Activated CD4-positive, alpha-beta T cell treated with anti-CD3 and anti-CD28 coated beads, Interleukin-2, Interleukin-6, amounts not matched to agents 100 ng/mL and 50 ng/mL, durations not matched to agents 16 hours and 8 hours (primary cell): ENCODE measurements around the gene PYM1.

Experiments
- DNase-seq: peaks from one replicate; pipeline ENCODE4 v3.0.0-alpha.2; 2020

PYM1 gene

DNA sequence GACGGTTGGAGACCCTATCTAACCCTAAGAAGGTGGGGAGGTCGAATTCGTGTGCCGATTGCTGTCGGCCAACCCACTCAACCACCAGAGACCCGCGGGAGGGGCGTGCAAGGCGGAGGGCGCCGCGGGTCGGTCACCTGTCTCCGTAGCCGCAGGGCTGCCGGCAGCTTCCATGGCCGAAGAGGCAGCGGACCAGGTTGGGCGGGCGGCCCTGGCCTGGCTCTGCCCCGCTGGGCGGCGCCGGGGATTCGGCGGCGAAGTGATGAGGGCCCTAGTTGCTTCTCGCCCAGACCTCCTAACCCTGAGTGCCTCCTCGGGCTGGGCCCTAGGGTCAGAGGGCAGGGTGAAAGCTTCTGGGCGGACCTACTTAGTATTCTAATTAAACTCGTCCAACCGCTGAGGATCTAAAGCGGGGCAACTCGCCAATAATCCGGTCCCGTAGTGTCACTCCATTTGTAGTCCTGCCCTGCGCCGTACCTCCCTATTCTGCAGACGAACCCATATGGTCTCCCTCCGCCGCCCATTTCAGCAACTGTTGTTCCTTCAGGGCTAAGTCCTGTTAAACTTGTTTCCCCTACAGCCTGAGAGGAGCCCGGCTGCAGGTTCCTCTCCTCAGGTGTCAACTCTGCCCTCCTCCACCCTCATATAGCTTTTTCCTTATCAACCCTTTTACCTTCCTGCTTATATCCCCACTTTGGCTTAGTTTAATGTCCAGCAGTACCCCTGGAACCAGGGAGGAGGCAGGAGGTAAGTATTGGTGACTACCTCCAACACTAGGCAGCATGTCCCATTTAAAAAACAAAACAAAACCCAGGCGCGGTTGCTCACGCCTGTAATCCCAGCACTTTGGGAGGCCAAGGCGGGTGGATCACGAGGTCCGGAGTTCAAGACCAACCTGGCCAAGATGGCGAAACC is at the start of gene PYM1:
Gene PYM1 (minus strand): TSS at position 307 of the 915 bp plus-strand sequence. CDS start 133 bp downstream, at position 174.
- DNase-seq, result peak; percentile 91

DNA sequence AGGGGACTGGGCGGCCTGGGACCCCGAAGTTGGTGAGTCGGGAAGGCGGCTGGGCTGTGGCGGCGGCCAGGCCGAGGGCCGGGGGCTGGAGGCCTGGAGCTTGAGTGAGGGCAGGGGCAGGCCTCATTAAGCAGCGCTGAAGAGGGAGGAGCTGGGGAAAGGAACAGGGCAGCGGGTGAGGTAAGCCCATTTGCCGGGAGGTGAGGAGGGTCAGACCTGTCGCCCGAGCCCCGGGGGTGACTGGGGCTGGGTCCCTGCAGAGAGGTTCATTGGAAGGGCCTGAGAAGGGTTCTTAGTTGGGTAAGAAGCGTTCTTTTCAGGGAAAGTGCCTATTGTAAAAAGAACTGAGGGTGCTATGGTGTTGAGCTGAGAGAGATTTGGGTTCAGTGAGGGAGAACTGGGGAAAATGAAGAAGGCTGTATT is 46.6 kb upstream of the PYM1 start:
- DNase-seq, result peak; percentile 53

DNA sequence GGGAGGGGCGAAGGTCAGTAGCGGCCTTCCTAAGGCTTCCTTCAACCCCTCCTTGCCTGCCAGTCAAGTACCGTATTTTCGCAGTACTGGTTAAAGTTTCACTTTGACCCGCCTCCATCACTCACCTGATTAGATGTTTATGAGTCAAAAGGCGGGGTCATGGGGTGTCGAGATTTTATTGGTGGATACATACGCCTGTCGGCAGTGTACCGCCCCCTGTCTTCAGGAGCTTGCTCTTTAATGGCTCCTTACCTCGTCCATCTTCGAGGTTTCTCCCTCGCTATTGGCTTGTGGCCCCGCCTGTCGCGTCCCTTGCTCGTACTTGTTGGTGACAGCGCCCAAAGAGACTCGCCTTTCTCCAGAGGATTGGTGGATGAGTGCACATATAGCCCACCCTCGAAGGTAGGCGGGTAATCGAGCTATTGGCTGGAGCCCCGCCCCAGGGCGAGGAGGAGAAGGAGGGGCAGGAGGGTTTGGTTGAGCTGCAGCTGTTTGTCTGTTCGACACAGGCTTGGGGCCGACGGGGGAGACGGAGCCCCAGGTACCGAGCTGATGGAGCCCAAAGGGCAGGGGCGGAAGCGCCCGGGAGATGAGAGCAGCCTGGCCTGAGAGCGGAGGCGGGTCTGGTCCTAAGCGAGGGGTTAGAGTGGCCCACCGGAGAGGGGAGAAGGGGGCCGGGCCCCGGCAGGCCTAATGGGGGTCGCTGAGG is 46.1 kb upstream of the PYM1 start, which contains the start of gene RAB5B:
Gene RAB5B (plus strand): TSS at position 480 of the 709 bp plus-strand sequence. CDS start 12,883 bp downstream, outside the sequence.
- peak; percentile 99 for DNase-seq

DNA sequence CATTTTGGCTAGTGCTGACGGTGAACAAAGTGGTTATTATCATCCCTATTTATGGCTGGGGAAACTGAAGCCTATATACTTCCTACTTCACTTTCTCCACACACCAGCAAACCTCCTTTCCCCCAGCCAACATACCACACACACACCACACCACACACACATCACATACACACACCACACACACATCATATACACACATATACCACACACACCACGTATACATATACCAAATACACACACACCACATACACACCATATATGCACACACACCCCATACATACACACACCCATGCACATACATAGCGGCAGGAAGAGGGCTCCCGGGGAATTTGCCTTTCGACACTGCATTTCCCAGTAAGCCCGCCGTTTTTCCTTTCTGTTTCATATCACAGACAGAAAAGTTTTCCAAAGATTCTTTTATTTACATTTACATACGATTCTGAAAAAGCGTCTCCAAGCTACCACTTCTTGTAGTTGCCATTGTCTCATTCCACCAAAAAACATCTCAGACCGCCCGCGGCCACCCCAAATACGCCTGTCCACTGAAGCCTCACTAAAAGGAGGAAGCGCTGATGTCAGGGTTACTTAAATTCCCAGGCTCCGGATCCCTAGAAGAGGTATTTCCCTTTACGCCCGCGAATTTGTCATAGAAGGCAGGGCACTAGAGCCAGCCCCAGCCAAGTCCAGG is 45.4 kb upstream of the PYM1 start:
- DNase-seq, result peak; percentile 19

DNA sequence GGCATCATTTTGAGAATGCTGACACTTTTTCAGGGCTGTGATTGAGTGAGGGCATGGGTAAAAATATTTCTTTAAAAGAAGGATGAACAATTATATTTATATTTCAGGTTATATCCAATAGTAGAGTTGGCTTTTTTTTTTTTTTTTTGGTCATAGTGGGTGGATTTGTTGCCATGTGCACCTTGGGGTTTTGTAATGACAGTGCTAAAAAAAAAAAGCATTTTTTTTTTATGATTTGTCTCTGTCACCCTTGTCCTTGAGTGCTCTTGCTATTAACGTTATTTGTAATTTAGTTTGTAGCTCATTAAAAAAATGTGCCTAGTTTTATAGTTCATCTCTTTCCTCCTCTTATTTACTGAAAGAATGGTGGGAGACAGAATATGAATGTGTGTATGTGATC is 44.8 kb upstream of the PYM1 start:
- DNase-seq, result no peak

DNA sequence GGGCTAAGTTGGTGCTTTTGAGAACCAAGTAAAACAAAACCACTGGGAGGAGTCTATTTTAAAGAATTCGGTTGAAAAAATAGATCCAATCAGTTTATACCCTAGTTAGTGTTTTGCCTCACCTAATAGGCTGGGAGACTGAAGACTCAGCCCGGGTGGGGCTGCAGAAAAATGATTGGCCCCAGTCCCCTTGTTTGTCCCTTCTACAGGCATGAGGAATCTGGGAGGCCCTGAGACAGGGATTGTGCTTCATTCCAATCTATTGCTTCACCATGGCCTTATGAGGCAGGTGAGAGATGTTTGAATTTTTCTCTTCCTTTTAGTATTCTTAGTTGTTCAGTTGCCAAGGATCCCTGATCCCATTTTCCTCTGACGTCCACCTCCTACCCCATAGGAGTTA is 44.3 kb upstream of the PYM1 start:
- DNase-seq, result no peak

DNA sequence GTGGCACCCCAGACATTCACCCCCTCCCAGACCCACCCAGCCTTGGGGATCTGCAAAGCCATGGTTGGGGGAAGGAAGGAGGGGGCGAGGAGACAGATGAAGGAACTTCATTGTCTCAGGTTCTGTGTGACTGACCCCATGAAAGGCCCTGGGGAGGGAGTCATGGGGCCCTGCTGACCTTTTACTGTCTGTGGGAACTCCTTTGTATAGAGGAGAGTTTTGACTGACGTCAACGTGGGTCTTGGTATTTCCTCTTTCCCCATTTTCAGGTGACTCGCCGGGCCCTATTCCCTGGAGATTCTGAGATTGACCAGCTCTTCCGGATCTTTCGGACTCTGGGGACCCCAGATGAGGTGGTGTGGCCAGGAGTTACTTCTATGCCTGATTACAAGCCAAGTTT is 43.1 kb upstream of the PYM1 start:
- no peak for DNase-seq

DNA sequence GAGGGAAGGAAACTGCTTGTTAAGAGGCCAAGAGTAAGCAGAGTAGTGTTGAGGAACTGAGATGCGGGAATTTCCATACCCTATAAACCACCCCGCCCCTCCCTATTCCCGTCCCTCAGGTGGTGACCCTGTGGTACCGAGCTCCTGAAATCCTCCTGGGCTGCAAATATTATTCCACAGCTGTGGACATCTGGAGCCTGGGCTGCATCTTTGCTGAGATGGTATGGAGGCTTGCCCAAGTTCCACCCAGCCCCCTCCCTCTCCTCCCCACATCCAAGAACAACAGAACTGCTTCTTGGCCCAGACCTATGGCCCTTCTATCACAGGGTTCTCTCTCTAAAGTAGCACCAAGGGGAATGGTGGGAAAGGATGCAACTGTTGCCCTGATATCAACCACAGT is 41.7 kb upstream of the PYM1 start:
- no peak for DNase-seq

DNA sequence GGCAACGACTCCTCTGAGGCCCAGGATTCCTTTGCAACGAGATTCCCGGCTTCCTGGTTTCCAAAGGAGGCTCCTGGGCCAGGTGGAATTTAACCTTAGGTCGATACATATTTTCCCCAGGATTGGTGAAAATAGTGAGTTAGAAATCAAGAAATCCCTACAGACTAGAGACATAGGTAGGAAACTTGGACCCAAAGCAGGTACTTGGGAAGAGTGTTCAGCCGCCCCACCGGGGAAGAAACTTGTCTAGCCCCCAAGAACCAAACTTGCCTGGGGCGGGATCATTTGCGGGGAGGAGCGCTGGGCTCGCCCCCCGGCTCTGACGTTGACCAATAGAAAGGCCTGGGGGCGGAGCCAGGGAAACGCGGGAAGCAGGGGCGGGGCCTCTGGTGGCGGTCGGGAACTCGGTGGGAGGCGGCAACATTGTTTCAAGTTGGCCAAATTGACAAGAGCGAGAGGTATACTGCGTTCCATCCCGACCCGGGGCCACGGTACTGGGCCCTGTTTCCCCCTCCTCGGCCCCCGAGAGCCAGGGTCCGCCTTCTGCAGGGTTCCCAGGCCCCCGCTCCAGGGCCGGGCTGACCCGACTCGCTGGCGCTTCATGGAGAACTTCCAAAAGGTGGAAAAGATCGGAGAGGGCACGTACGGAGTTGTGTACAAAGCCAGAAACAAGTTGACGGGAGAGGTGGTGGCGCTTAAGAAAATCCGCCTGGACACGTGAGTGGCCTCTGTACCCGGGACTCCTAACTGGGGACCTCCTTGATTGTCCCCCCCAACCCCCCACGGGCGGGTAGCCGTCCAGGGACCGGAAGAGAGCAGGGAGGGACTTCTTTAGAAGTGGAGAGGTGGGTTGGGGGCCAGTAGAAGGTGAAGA is 39.0 kb upstream of the PYM1 start, which contains the start of gene CDK2:
Gene CDK2 (plus strand): TSS at position 423 of the 874 bp plus-strand sequence. CDS start 179 bp downstream, at position 602.
- peak; percentile 94 for DNase-seq

DNA sequence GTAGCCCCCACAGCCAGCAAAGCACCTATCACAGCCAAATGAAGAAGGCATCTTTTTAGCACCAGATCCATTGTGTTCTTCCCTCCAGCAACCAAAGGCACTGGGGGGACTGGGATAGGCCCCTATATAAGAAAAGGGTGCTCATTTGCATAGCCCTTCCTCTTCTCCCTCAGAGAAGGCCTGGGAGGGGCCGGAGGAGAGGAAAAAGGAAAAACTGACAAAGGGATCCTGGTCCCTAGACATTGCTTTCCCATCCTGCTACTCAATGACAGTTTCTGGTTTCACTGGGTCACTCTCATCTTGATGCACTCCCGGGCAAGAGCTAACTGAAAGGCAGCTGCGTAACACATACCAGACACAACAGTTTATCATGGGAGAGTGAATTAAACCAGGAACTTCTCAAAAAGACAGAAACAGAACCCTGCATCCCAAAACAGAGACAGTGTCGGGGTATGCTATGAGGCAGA is 38.3 kb upstream of the PYM1 start, which contains the start of gene PMEL:
Gene PMEL (minus strand): TSS at position 102 of the 467 bp plus-strand sequence. CDS start 31 bp downstream, at position 71.
- DNase-seq, result no peak

DNA sequence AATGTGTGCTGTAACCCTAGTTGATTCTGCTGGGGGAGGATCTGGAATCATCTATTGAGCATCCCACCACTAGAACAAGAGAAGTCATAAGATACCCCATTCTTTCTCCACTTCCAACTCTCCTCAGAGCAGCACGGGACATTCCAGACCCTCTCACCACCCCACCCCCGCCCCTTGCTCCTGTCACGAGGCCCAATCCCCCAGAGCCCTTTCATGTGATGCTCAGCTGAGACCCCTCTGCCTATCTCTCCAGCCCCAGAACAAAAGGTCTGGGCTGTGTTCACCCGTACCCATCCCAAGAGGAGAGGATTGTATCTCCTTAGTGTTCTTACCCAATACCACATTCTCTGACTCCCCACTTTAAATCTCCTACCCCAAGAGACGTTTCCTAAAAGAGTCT is 37.5 kb upstream of the PYM1 start:
- no peak for DNase-seq

DNA sequence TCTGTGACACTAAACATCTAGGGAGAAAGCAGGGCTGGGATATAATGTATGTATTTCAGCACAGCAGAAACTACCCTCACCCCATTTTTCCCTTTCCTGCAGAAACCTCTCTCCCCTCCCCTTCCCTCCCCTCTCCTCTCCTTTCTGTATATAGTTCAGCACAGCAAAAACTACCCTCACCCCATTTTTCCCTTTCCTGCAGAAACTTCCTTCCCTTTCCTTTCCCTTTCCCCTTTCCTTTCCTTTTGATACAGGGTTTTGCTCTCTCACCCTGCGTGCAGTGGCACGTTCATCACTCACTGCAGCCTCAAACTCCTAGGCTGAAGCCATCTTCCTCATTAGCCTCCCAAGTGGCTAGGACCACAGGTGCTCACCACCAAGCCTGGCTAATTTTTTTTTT is 36.1 kb upstream of the PYM1 start:
- DNase-seq, result no peak

DNA sequence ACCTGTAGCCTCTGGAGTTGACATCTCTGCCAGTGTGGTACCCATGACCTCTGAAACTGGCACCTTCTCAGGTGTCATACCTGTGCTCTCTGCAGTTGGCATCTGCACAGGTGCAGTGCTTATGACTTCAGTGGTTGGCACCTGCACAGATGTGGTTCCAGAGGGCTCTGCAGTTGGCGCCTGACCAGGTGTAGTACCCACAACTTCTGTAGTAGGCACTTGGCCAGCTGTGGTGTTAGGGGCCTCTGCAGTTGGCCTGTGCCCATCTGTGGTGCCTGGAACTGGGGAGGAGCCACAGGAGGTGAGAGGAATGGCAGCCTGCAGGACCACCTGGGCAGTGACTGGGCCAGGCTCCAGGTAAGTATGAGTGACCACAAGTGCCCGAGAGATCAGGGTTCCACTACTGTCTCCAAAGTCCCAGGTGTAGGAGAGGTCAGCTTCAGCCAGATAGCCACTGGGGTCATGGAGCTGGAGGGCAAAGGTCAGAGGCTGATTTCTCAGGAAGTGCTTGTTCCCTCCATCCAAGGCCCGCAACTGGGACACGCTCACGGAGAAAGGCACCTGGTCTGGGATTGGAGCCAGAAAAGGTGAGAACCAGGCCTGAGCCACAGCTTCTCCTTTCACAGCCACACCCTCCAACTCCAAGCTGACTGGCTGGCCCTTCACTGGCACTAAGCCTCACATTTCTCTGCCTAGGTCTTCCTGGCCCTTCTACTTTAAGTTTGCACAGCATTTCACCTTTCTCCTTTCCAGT is 29.6 kb upstream of the PYM1 start:
- no peak for DNase-seq

DNA sequence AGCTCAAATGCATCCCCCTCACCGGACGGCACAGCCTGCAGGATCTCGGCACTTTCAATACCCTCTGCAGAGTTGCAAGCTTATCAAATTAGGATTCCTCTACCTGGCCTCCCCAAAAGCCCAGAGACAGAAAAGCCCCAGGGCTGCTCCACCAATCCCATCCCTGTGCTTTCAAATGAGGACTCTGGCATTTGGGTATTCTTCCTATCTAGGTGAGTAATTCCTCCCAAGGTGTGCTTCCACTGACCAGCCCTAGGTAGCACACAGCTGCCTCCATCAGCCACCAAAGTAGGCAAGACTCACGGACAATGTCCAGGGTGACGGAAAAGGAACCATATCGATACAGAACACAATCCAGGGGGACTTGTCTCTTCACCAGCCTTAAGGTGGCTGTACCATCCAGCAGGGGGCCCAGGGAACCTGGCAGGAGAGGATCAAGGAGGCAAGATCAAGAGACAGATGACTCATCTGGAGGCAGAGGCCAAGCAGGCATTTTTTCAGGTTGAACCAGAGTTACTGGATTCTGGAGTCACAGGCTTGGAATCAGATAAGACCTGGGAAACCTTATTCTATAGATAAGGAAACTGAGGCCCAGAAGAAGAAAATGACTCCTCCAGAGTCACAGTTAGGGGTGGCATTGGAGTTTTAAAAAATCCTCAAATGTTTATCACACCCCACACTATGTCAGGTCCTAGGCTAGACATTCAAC is 28.3 kb upstream of the PYM1 start:
- DNase-seq, result peak; percentile 47

DNA sequence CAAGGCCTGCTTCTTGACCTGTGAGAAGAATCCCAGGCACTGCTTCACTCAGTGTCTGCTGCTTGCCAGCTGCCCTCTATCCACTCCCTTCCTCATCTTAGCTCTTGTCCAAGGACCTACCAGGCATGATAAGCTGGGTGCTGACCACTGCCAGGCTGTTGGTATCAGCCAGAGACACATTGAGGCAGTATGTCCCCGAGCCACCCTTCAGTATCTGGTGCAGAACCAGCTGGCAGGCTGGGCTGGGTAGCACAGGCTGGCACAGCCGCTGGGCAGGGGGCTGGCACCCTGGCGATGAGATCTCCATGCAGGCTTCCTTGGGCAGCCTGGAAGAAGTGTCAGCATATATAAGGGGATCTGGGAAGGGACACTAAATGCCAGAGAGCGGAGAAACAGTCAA is 27.6 kb upstream of the PYM1 start:
- no peak for DNase-seq

DNA sequence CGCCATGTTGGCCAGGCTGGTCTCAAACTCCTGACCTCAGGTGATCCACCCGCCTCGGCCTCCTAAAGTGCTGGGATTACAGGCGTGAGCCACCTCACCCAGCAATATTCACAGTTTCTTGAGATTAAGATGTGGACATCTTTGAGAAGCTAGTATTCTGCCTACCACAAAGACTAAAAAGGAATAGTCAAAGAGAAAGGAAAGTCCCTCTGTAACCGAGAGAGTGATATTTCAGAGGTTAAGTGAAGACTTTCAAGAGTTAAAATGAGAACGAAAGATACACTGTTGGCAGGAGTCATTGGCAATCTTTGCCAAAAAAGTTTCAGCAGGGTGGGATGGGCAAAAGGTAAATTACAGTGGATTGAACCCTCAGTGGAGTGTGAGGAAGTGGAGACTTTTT is 18.9 kb upstream of the PYM1 start:
- no peak for DNase-seq

DNA sequence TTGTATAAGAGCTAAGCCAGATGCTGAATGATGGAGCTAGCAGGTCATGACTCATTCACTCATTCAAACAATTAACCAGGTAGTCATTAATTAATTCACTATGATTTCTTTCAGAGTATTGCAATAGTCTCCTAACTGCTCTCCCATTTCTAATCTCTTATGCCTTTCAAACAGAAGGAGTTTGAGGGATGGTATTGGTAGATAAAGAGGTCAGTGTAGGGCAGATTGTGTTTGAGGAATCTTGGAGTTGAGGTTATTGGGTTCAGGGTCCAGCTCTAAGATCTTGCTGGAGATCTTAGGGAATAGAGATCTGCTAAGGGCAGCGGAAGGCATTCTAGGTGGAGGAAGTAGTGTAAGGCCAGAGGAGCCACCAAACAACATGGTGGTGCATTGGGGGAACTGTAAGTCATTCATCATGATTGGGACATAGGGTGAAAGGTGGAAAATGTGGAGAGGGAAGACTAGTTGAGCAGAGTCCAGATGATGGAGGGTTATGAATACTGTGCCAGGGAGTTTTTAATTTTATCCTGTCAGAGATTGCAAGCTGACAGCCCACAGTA is 15.0 kb upstream of the PYM1 start:
- DNase-seq, result no peak

DNA sequence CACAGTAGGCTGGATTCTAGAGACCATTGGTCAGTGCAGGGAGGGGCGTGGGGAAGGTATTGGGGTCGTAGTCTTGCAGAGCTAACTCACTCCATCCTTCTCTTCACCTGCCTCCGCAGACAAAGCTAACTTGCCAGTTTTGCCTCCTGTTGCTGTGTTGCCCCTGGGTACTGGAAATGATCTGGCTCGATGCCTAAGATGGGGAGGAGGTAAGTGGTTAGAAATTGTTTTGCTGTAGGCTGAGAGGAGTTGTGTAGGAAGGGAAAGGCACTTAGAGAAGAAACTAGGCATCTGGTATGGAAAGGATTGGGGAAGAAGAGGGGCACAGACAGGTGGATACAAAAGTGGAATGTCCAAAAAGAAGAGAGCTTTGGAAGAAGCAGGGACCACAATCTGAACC is 14.4 kb upstream of the PYM1 start:
- no peak for DNase-seq

DNA sequence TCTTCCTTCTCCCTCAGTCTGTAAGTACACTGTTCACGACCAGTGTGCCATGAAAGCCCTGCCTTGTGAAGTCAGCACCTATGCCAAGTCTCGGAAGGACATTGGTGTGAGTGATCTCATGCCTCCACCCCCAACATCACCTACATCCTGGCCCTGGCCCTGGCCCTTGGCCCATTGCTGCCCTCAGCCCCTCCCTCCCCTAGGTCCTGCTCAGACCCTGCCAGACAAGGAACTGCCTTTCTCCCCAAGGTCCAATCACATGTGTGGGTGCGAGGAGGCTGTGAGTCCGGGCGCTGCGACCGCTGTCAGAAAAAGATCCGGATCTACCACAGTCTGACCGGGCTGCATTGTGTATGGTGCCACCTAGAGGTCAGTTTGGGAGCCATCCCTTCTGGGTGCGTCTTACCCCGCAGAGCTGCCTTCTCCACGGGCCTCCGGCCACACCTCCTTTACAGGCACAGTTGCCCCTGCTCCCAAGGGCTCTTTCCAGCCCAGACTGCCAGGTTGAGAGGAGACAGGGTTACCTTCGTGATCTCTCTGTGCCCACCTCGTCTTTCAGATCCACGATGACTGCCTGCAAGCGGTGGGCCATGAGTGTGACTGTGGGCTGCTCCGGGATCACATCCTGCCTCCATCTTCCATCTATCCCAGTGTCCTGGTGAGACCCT is 12.5 kb upstream of the PYM1 start:
- DNase-seq, result peak; percentile 92
